PFSK-1 (cell line): ENCODE results near the gene CHSY3.

Experiments
- FOXP2 ChIP-seq: optimal IDR thresholded peaks from 2 replicates; pipeline ENCODE3; 2011; ENCODE audit warnings: borderline replicate concordance, control low read depth, inconsistent platforms; ENCODE audit not compliant: insufficient read depth; ENCODE audit errors: extremely low read length, extremely low read depth
- POLR2AphosphoS5 ChIP-seq: IDR thresholded peaks from 2 replicates; pipeline ENCODE4 v1.6.1; 2012; ENCODE audit warnings: low read depth, mild to moderate bottlenecking, control low read depth, low read length, moderate library complexity
- REST ChIP-seq, 2 experiments: IDR thresholded peaks; 2 replicates each; pipeline versions ENCODE4 v1.6.1 to v1.8.0; 2011 to 2012; ENCODE audit warnings: low read depth in 2 of 2, low read length in 2 of 2, control low read depth in 1 of 2, inconsistent platforms in 1 of 2, mild to moderate bottlenecking in 1 of 2, moderate library complexity in 1 of 2; ENCODE audit not compliant: insufficient read depth in 1 of 2
- SIN3A ChIP-seq: IDR thresholded peaks from 2 replicates; pipeline ENCODE4 v1.6.1; 2012; ENCODE audit warnings: mild to moderate bottlenecking, low read length, moderate library complexity, borderline replicate concordance; ENCODE audit not compliant: insufficient read depth
- TAF1 ChIP-seq: IDR thresholded peaks from 2 replicates; pipeline ENCODE4 v1.6.1; 2012; ENCODE audit warnings: low read length, control low read depth, borderline replicate concordance; ENCODE audit not compliant: insufficient read depth

The CHSY3 gene

GRCh38 chr5:130151239-130151638 is 247.0 kb downstream of the CHSY3 start:
- TF ChIP-seq REST (IDR thresholded peaks at IDR 0.05; ENCODE audit: insufficient read depth in 1 of 2, low read depth in 2 of 2, low read length in 2 of 2) (no peak), FOXP2 (no peak), SIN3A (no peak), TAF1 (no peak), POLR2AphosphoS5 (no peak)

- TF ChIP-seq FOXP2 (no peak), REST (IDR thresholded peaks at IDR 0.05; ENCODE audit: insufficient read depth in 1 of 2, low read depth in 2 of 2, low read length in 2 of 2) (no peak), TAF1 (no peak), SIN3A (no peak), POLR2AphosphoS5 (no peak)
These were observed 251.2 kb downstream of the CHSY3 start for GRCh38 chr5:130155345-130156011.

GRCh38 chr5:130158036-130158435 is 253.8 kb downstream of the CHSY3 start:
- TF ChIP-seq SIN3A (no peak), REST (IDR thresholded peaks at IDR 0.05; ENCODE audit: insufficient read depth in 1 of 2, low read depth in 2 of 2, low read length in 2 of 2) (no peak), POLR2AphosphoS5 (no peak), FOXP2 (no peak), TAF1 (no peak)

GRCh38 chr5:130159968-130160367 is 255.7 kb downstream of the CHSY3 start:
- no peak for TF ChIP-seq FOXP2
- no peak for TF ChIP-seq SIN3A
- TF ChIP-seq REST (IDR thresholded peaks at IDR 0.05; ENCODE audit: insufficient read depth in 1 of 2, low read depth in 2 of 2, low read length in 2 of 2) = no peak
- no peak for TF ChIP-seq POLR2AphosphoS5
- no peak for TF ChIP-seq TAF1

GRCh38 chr5:130164966-130165365 is 260.7 kb downstream of the CHSY3 start:
- TF ChIP-seq REST (IDR thresholded peaks at IDR 0.05; ENCODE audit: insufficient read depth in 1 of 2, low read depth in 2 of 2, low read length in 2 of 2) (no peak), POLR2AphosphoS5 (no peak), TAF1 (no peak), FOXP2 (no peak), SIN3A (no peak)
